HUES64 (cell line): ENCODE data around the gene RNF220.
A peak's percentile ranks its signal among the peaks of the same experiment; 100 is the strongest.

ENCODE experiments used
- H3K27ac ChIP-seq: 2 replicates; pipeline ENCODE4 v1.7.0; 2013; ENCODE audit warnings: low read depth, low read length, inconsistent platforms
- H3K27me3 ChIP-seq: 2 replicates; pipeline ENCODE4 v1.6.1; 2013; ENCODE audit warnings: mild to moderate bottlenecking, low read length; ENCODE audit not compliant: insufficient read depth
- H3K36me3 ChIP-seq: 2 replicates; pipeline ENCODE4 v1.6.1; 2013; ENCODE audit warnings: mild to moderate bottlenecking, low read length; ENCODE audit not compliant: insufficient read depth
- H3K4me1 ChIP-seq: 2 replicates; pipeline ENCODE4 v1.6.1; 2013; ENCODE audit warnings: mild to moderate bottlenecking, low read length, moderate library complexity; ENCODE audit not compliant: insufficient read depth
- H3K4me3 ChIP-seq: 2 replicates; pipeline ENCODE4 v1.5.1; 2013; ENCODE audit warnings: mild to moderate bottlenecking, low read length, moderate library complexity
- H3K9ac ChIP-seq: 2 replicates; pipeline ENCODE4 v1.6.1; 2013; ENCODE audit warnings: mild to moderate bottlenecking, low read depth, low read length
- H3K9me3 ChIP-seq: 2 replicates; pipeline ENCODE4 v1.6.1; 2013; ENCODE audit warnings: low read depth, low read length; ENCODE audit not compliant: insufficient read depth
- WGBS: fragments of 150-250, 120-280 bp; methylation state at CpG from one replicate; pipeline ENCODE4 v1.1.7; 2013; ENCODE audit warnings: missing lambda C conversion rate; 5-methylcytosine and 5-hydroxymethylcytosine counted together

The RNF220 gene

GRCh38 chr1:44514673-44515072 lies 109.6 kb downstream of the RNF220 start:
- no peak overlapping the region for H3K27ac ChIP-seq
- no peak overlapping the region for H3K4me3 ChIP-seq
- peaks cover 19% of the 10 kb centered on the region for H3K4me1 ChIP-seq
- no peaks in the 10 kb centered on the region for H3K9me3 ChIP-seq
- 95% methylated on average over 2 of the region's 2 CpGs for WGBS
- no peaks in the 10 kb centered on the region for H3K36me3 ChIP-seq
- H3K27me3 ChIP-seq = peaks cover 77% of the 10 kb centered on the region; the same call in 1 of the 2 replicates
- no peak overlapping the region for H3K9ac ChIP-seq

GRCh38 chr1:44515416-44515815 lies 110.4 kb downstream of the RNF220 start:
- Histone ChIP-seq H3K27me3 (peaks cover 70% of the 10 kb centered on the region; the same call in 1 of the 2 replicates), H3K9ac (no peak overlapping the region), H3K36me3 (no peaks in the 10 kb centered on the region), H3K9me3 (no peaks in the 10 kb centered on the region), H3K4me3 (no peak overlapping the region), H3K27ac (no peak overlapping the region), H3K4me1 (peaks cover 17% of the 10 kb centered on the region)
- WGBS = 72% methylated on average over 1 of the region's 1 CpG

DNA sequence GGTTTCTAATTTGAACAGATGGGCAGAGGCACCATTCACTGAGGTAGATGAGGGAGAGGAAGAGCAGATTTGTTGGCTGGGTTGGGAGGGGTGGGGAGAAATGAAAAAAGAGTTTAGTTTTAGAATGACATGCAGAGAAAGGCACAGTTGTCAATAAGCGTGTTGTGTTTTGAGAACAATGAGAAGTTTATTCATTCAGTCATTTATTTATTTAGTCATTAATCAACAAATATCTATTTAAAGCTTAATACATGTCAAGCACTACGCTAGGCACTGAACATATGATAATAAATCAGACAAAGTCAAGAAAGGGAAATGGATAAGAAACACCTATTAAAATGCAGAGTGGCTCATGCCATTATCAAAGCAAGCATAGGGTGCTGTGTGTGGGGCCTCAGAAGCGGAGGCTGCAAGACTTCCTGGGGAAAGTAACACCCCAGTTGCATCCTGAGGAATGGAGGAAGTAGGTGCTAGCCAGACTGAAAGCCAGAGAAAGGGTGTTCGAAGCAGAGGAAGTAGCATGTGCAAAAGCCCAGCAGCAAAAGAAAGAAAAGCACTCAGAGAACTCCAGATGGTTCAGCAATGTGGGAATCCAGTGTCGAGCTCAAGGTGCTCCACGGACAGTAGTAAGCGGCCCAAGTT lies 114.1 kb downstream of the RNF220 start:
- no peak overlapping the region for H3K27ac ChIP-seq
- 95% methylated on average over 7 of the region's 7 CpGs for WGBS

GRCh38 chr1:44521378-44522080 lies 116.5 kb downstream of the RNF220 start:
- Histone ChIP-seq H3K9ac (no peak overlapping the region), H3K36me3 (no peaks in the 10 kb centered on the region), H3K4me3 (no peak overlapping the region), H3K27ac (no peak overlapping the region), H3K4me1 (peaks cover 32% of the 10 kb centered on the region), H3K27me3 (peaks cover 53% of the 10 kb centered on the region; the same call in 1 of the 2 replicates), H3K9me3 (no peaks in the 10 kb centered on the region)
- WGBS = 94% methylated on average over 5 of the region's 5 CpGs

More for the DNA sequence above, 114.1 kb downstream of the RNF220 start:
- Histone ChIP-seq H3K27me3 (peaks cover 54% of the 10 kb centered on the region; the same call in 1 of the 2 replicates), H3K9me3 (no peaks in the 10 kb centered on the region), H3K4me1 (peaks cover 18% of the 10 kb centered on the region), H3K36me3 (no peaks in the 10 kb centered on the region), H3K9ac (no peak overlapping the region), H3K4me3 (no peak overlapping the region)

GRCh38 chr1:44523593-44524591 lies 118.8 kb downstream of the RNF220 start:
- WGBS = 19% methylated on average over 23 of the region's 23 CpGs
- H3K9me3 ChIP-seq = no peaks in the 10 kb centered on the region
- H3K4me1 ChIP-seq = peaks cover 39% of the 10 kb centered on the region
- peak overlapping the region; percentile 68 for H3K9ac ChIP-seq
- peaks cover 53% of the 10 kb centered on the region; the same call in 1 of the 2 replicates for H3K27me3 ChIP-seq
- peak overlapping the region; percentile 86; the same call in 1 of the 2 replicates for H3K27ac ChIP-seq
- H3K36me3 ChIP-seq = no peaks in the 10 kb centered on the region
- H3K4me3 ChIP-seq = peak overlapping the region; percentile 48

DNA sequence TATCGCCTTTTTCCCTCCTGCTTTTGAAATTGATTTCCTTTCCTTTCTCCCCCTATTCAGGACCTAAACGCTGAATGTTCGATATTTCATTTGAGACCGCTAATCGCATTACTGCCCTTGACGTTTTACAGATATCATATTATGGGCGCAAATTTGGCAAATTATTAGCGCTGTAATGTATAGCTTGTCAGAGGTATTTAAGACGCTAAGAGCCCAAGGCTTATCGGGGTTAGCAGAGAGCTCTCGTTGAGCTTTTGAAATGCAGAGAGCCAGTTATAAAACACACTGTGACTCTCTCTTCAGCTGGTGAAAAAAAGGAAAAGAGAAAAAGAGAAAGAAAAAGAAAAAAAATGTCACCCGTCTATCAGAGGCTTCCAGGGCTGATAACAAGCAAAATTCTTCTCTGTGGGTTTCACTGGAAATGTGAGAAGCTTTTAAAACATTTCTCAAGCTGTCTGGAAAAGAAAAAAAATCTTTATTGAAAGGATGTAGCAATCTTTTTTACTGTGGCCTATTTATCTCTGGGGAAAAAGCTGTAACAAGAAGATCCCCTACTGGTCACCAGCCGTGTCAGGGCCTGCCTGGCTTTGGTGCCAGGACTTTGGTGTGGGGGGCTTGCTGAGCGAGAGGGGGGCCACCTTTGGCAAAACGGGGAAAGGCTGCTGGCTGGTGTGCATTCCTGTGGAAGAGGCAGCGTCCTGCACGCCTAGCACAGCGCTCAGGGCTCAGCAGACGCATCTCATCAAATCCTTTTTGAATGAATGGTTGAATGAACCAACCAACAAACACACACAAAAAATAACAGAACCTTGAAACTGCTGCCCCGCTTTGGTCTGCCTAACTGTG lies 119.8 kb downstream of the RNF220 start:
- Histone ChIP-seq H3K4me3 (peak overlapping the region; percentile 48), H3K27me3 (peaks cover 53% of the 10 kb centered on the region; the same call in 1 of the 2 replicates), H3K27ac (peak overlapping the region; percentile 86; the same call in 1 of the 2 replicates), H3K9me3 (no peaks in the 10 kb centered on the region), H3K9ac (peak overlapping the region; percentile 68), H3K4me1 (peaks cover 39% of the 10 kb centered on the region), H3K36me3 (no peaks in the 10 kb centered on the region)
- 18% methylated on average over 20 of the region's 20 CpGs for WGBS

DNA sequence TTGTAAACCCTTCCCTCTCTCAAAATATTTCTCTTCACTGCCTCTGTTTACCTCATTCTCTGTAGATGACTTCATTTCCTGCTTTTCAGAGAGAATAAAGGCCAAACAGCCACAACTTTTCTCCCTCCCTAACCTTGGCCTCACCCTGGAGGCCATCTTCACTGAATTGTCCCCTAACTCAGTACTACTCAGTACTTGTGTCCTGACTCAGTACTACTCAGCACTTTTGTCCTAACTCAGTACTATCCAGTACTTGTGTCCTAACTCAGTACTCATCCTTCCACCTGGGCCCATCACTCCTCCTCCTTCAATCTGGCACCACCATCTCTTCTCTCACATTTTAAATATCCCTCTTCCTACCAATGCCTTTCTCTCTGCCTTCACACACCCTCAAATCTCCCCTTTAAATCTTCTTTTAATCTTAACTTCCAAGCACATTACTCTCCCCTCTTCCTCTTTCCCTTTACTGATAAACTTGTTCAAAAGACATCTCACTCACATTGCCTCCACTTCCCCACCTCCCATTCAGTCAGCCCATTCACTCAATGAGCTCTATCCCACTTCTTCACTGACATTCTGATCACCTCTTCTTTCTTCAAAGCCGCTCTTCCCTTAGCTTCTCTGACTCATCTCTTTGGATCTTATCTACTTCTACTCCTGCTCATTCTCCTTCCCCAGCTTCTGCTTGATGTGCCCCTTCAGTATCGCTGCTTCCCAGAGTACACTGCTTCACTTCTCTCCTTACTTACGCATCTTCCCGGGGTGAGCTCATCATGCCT lies 121.4 kb downstream of the RNF220 start:
- peaks cover 43% of the 10 kb centered on the region for H3K4me1 ChIP-seq
- no peaks in the 10 kb centered on the region for H3K9me3 ChIP-seq
- no peak overlapping the region for H3K9ac ChIP-seq
- WGBS = 82% methylated on average over 4 of the region's 4 CpGs
- peaks cover 57% of the 10 kb centered on the region; the same call in 1 of the 2 replicates for H3K27me3 ChIP-seq
- no peak overlapping the region for H3K4me3 ChIP-seq
- no peak overlapping the region for H3K27ac ChIP-seq
- no peaks in the 10 kb centered on the region for H3K36me3 ChIP-seq

DNA sequence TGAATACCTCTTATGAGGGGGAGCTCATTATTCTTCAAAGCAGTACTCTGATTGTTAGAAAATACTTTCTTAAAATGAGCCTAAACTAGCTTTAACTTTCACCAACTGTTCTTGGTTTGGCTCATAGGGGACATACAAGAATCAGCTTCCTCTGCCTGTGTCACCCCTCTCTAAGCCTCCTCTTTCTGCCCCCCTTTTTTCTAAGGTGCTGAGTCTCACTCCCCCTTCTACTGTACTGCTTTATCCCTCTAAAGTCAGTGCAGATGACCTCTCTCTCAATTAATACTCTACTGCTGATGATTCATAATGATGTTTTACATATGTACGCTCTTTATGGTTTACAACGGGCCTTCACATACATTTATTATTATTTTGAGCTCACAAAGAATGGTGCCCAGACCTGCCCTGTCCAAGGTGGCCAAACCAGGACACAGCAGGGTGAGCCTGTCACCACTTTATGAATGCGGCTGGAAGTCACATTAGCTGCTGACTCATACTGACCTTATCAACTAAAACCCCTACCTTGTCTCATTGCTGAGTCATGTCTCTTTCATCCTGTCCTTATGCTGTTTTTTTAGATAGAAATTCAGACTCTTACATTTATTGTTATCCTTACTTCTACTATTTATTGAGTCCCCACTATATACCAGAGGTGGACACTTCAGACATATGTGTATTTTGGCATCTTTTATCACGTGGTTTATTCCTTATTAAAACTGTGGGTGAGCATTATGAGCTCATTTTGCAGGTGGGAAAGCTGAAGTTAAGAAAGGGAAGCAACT lies 126.9 kb downstream of the RNF220 start:
- Histone ChIP-seq H3K27me3 (peaks cover 30% of the 10 kb centered on the region; the same call in 1 of the 2 replicates), H3K4me1 (peaks cover 41% of the 10 kb centered on the region), H3K36me3 (no peaks in the 10 kb centered on the region), H3K9me3 (no peaks in the 10 kb centered on the region), H3K9ac (no peak overlapping the region), H3K4me3 (no peak overlapping the region), H3K27ac (peak overlapping the region; percentile 46; the same call in 1 of the 2 replicates)
- WGBS = 39% methylated on average over 4 of the region's 4 CpGs

GRCh38 chr1:44532567-44532944 lies 127.5 kb downstream of the RNF220 start:
- no peak overlapping the region for H3K4me3 ChIP-seq
- 25% methylated on average over 3 of the region's 3 CpGs for WGBS
- peaks cover 32% of the 10 kb centered on the region; the same call in 1 of the 2 replicates for H3K27me3 ChIP-seq
- H3K9me3 ChIP-seq = no peaks in the 10 kb centered on the region
- H3K4me1 ChIP-seq = peaks cover 45% of the 10 kb centered on the region
- H3K9ac ChIP-seq = no peak overlapping the region
- peak overlapping the region; percentile 46; the same call in 1 of the 2 replicates for H3K27ac ChIP-seq
- no peaks in the 10 kb centered on the region for H3K36me3 ChIP-seq
